NCI-H2107 treated with DMSO at 0.1 percent for 48 hours (cell line): ENCODE results near the gene ACP6.
"Not testable (repeated sequence)": the region's sequence is repeated elsewhere in the genome, so short reads cannot be mapped to it uniquely, and the experiment has no call there.

Experiments
- DNase-seq: peaks from one replicate; lab custom pipeline; 2025; ENCODE audit not compliant: unreplicated experiment; lab: John Stamatoyannopoulos, UW

ACP6 gene

DNA sequence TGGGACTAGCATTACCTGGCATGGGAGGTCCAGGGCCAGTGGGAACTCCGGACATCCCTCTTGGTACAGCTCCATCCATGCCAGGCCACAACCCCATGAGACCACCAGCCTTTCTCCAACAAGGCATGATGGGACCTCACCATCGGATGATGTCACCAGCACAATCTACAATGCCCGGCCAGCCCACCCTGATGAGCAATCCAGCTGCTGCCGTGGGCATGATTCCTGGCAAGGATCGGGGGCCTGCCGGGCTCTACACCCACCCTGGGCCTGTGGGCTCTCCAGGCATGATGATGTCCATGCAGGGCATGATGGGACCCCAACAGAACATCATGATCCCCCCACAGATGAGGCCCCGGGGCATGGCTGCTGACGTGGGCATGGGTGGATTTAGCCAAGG, 45.8 kb downstream of the ACP6 start:
- DNase-seq = no peak

DNA sequence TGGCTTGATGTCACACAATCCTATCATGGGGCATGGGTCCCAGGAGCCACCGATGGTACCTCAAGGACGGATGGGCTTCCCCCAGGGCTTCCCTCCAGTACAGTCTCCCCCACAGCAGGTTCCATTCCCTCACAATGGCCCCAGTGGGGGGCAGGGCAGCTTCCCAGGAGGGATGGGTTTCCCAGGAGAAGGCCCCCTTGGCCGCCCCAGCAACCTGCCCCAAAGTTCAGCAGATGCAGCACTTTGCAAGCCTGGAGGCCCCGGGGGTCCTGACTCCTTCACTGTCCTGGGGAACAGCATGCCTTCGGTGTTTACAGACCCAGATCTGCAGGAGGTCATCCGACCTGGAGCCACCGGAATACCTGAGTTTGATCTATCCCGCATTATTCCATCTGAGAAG, 46.3 kb downstream of the ACP6 start:
- no peak for DNase-seq

DNA sequence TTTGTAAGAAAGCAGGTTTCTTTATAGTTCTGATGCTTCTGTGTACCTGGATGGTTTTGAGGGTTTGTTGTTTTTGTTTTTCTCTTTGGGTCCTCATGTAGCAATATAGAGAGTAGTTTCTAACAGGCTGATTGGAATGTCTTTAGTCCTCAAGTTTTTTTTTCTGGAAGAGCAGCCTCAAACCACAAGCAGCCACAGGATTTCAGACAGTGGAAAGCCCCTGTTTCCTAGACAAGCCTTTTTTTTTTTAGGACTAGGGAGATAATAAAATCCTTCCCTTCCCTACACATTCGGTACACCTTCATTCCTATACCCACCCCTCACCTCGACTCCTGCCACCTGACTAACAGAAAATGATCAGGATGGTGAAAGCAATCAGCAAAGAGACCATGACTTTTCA, 47.6 kb downstream of the ACP6 start:
- no peak for DNase-seq

DNA sequence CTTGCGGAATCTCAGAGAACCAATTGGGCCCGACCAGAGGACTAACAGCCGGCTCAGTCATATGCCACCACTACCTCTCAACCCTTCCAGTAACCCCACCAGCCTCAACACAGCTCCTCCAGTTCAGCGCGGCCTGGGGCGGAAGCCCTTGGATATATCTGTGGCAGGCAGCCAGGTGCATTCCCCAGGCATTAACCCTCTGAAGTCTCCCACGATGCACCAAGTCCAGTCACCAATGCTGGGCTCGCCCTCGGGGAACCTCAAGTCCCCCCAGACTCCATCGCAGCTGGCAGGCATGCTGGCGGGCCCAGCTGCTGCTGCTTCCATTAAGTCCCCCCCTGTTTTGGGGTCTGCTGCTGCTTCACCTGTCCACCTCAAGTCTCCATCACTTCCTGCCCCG, 49.8 kb downstream of the ACP6 start:
- no peak for DNase-seq

DNA sequence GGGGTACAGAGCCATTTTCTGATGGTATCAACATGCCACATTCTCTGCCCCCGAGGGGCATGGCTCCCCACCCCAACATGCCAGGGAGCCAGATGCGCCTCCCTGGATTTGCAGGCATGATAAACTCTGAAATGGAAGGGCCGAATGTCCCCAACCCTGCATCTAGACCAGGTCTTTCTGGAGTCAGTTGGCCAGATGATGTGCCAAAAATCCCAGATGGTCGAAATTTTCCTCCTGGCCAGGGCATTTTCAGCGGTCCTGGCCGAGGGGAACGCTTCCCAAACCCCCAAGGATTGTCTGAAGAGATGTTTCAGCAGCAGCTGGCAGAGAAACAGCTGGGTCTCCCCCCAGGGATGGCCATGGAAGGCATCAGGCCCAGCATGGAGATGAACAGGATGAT, 50.6 kb downstream of the ACP6 start:
- DNase-seq = no peak

DNA sequence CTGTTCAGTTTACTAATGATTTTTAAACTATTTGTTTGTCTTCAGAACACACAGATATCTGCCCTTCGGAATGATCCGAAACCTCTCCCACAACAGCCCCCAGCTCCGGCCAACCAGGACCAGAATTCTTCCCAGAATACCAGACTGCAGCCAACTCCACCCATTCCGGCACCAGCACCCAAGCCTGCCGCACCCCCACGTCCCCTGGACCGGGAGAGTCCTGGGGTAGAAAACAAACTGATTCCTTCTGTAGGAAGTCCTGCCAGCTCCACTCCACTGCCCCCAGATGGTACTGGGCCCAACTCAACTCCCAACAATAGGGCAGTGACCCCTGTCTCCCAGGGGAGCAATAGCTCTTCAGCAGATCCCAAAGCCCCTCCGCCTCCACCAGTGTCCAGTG, 51.6 kb downstream of the ACP6 start:
- DNase-seq = no peak

DNA sequence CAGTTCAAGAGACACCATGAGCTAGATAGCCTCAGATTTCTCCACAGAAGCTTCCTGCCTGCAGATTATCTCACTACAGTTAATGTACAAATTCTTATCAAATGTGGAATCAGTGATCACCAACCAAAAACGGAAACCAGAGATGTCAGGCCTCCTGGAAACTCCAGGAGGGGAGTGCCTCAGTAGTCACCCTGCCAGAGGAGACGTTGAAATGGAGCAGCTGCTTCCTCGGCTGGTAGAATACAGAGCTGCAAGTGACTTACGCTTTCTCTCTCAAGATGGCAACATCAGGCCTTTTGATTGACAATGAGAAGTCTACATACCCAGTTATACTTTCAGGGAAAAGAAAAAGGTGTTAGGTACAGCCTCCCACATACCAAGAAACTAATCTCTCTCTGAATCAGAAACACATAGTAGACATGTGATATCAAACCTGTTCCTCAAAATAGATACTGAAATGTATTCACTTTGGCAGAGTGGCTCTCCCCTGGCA, 52.2 kb downstream of the ACP6 start:
- DNase-seq = no peak

DNA sequence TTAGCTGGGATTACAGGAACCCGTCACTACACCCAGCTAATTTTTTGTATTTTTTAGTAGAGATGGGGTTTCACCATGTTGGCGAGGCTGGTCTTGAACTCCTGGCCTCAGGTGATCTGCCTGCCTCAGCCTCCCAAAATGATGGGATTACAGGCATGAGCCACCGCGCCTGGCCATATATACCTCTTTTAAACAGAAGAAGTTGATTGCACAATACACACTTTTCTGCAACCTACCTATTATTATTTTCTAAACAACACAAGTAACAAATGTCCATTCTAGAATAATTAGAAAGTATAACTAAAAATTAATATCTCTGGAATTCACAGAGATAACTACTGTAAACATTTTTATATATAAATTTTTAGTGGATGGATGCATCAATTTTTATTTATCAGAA, 55.4 kb downstream of the ACP6 start:
- DNase-seq = not testable (repeated sequence)

DNA sequence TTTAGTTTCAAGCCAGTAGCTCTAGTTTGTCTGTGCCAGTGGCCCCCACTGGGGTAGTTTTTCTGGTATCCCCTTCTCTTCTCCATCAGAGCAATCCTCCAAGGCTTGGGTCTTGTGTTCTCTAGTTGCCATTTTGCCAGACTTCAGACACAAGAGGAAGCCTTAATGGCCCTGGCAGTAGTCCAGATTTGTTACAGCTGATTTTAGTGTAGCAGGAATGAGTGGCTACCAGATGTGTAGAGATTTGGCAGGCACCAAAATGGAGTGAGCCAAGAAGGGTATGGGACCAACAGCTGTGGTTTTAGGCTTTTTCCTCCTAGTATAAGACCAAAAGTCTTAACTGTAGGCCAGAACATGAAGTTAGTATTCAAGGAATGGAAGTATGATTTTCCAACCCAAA, 56.8 kb downstream of the ACP6 start:
- DNase-seq = no peak

DNA sequence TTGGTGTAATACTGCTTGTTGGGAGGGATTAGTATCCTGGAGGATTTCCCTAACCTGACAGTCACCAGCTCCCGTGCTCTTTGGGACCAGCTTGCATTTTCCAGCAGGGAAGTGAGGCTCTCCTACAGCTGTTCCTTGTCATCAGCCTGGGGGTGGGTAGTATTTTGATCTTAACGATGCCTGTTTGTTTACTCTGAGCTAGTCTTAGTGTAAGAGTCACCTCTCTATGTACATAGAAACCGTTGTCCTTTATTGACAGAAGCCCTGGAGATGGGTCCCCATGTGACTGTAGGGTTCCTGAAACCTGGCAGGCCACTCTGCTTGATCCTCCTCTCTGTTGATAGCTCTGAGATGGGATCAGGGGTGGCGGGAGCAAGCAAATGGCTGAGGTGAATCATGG, 58.0 kb downstream of the ACP6 start:
- peak; percentile 41 for DNase-seq

DNA sequence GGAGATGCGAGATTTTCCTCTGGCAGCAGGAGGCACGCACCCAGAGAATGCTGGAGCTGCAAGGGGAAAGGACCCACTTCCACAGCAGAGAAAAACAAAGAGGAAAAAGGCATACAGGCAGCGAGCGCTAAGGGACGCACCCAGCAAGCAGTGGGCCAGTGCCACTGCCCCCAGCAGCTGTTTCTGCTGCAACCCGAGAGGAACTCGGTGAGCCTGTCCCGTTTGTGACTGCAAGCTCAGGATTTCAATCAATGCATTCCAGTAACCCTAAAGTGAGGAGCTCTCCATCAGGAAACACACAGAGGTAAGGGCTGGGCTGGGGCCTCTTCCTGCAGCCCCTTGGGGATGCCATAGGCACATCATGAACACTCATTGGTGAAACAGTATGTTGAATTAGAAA, 58.7 kb downstream of the ACP6 start:
- no peak for DNase-seq

DNA sequence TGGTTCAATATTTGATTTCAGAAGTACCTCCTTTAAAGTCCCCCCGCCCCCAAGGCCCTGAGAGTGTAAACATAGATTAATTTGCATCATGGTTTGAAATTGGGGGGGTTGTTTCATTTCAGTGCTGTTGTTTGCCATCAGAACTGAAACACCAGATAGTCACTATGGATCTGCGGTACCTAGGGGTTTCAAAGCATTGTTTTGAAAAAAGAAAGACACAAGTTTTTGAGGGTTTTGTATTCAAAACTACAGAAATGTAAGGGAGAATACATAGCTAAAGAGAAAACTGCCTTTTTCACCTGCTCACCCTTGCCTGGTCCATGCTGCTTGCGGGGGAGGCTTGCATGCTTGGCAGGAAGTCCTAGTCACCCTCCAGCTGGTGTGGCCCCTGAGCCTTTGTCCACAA, 59.3 kb downstream of the ACP6 start:
- no peak for DNase-seq

DNA sequence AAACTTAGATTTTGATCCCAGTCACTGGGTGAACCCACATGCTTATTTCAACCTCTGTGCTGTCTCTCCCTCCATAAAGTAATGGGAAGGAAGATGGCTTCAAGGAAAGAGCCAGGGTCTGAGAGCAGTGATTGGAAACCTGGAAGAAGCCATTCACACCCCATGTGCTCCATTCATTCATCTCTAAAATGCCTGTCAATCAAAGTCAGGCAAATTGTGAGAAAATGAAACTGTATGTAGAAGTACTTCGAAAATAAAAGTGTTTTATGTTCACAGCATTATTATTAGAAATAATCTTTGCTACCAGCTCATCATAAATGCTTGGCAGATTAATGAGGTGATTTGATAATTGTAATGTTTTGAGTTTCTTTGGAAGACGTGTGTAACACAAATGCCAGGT, 61.0 kb downstream of the ACP6 start:
- DNase-seq = no peak

DNA sequence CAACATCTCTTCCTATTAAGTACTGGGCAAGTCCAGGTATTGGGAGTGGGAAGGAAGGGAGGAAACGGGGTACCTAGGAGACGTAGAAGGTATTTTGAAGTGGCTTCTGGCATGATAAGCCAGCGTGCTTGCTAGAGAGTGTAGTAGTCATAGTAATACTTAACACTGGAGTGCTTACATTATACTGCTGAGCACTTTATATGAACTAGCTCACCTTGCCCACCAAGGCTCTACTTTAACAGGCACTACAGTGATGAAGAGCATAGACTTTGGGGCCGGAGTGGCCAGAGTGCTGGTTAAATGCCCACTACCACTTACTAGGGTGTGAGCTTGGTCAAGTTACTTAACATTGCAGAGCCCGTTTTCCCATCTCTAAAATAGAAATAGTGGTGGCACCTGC, 61.7 kb downstream of the ACP6 start:
- DNase-seq = no peak

DNA sequence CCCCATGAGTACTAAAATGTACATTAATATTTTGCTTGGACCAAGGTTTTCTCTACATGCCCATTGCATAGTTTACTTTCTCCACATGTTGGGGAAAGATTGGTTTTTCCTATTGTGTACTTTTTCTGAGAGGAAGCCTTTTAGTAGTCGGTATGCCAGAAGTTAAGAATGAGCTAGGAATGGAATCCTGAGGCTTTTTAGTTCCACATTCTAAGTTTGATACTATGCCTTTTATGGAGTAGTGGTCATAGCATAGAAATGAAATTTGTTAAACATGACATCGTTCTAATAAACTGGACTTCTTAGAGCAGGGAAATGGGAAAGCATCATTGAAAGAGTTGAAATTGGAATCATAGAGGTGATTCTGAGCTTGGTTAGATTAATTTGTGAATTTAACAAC, 64.7 kb downstream of the ACP6 start:
- DNase-seq = no peak

DNA sequence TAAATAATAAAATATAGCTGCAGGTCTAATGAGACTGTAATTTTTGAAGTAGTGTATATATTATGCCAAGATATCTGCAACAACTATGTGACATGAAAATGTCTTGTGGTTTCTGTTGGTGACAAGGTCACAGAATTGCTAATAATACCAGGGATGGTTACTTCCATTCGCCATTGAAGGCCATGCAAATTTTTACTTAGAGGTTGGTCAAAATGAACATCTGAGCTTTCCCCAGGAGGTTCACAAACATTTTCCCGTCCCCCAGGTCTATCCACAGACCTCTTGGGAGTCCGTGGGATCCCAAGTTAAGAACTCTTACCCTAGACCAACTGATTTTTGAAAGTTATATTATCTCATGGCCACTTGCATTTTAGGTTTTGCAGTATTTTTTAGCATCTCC, 66.3 kb downstream of the ACP6 start:
- no peak for DNase-seq

DNA sequence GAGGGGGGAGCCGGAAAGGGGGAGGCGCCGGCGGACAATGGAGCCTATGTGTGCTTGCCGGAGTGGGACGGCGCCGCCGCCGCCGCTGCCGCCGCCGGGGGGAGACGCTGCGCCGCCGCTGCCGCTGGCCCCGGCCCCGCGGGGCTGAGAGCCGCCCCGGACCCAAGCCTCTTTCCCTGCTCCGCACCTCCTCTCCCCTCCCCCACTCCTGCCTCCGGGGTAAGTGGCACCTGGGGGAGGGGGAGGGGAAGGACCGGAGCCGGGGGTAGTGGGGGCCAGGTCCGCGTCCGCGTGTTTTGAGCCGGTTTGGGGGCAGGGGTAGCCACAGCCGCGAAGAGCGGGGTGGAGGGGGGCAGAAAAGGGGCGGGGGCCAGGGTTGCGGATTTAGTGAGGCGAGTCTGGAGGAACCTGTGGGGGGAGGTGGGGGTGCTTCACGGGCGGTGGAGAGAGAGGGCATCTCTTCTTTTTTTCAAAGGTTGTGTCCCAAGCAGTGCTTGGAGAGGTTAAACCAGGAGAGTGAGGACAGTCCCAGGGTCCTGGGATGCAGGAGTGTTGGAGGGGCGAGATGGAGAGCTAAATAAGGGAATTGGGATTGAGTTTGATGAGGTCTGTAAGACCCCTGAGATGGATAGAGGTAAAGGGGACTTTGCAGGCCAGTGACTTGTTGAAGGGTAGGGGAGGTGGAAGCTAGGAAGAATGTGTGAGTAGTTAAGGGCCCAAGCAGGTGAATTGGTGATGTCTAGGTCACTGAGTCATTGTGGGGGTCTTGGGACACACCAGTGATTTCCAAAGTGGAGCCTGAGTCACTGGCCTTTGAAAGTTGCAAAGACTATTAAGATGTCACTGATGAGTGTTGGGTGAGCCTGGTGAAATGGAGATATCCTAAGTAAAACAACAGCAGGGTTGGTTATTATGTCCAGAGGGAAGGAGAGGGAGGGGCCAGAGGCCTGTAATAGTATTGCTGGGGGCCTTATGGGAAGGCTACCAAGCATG, 69.9 kb downstream of the ACP6 start:
- no peak for DNase-seq

DNA sequence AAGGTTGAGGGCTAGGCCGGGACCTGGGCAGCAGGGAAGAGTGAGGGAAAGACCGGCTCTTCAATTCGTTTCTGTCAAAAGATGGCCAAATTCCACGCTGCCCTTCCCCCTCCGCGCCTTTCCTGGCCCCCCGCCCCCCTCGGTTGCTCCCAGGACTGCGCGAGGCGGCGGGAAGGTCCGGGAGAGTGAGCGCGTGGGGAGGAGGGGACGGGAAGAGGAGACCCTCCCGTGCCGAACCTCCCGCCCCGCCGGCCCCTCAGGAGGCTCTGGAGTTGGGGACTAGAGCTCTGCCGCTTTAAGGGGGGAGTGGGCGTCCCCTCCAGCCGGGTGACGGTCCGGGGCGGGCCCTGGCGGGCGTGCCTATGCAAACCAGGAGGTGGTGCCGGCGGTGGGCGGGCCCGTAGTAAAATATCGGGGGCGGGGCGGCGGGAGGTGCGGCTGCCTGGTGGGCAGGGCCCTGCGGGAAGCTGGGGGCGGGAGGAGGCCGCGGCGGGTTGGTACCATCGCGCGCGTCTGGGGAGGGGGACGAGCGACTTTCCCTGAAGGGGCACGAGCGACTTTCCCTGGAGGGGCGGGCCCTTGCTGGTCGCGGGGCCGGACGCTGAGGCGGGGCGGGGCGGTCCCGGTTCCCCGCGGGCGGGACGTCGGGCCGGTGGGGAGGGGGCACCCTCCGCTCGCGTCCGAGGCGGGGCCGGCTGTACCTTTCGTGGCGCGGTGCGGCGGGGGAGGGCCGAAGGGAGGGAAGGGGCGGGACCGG, 70.8 kb downstream of the ACP6 start:
- peak; percentile 92 for DNase-seq

DNA sequence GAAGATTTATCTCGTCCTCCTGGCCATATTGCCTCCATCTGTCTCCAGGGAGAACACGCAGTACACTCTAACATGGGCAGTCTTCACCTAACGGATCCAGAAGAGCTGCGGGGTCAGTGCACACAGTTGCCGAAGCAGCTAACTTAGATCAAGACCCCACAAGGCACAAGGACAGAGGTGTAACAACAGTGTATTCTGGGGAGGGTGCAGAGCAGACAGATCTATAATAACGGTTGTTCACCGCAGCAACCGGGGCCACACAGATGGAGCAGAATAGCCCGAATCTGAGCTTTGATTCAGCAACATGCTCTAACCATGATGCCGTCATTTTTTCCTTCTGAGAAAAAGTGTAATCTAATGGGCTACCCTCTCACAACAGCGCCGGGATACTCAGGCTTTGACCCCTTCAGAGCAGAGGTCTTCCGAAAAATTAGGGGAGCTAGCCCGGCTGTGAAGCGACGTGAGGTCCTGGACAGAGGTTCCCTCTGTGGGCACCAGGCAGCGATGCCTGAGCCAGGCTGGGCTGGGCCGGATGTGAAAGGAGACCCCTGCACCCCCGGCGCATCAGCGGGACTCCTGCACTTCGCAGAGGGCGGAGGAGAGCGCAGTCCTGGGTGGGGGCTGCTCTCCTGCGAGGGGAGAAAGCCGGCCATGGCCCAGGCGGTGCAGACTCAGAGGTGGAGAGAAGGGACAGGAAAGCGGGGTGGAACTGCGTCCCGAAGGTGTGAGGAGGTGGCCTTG, 71.5 kb downstream of the ACP6 start:
- no peak for DNase-seq

DNA sequence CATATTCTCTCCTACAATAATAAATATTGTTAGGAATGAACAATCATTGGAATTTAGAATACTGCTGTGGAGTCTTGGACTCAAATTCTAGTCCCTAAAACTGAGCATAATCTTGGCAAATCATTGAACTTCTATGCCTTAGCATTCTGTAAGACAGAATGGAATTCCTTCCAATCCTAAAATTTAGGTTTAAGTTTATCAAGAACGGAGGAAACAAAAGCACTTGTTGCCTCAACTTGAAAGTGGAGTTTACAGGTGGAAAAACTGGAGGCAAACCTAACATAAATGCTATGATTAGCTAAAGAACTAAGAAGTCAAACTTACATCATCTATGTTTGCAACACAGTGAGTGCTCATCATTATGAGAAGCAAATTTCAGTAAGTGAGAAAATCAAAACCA, 73.3 kb downstream of the ACP6 start:
- DNase-seq = no peak
